Erythroblast (primary cell): Measurements from ENCODE around the gene DSCAM.

Experiments
- GATA1 ChIP-seq: IDR thresholded peaks from 2 replicates; pipeline ENCODE4 v1.6.1; 2011; ENCODE audit warnings: low read depth, mild to moderate bottlenecking, control low read depth, low read length, moderate library complexity
- POLR2A ChIP-seq: IDR thresholded peaks from 2 replicates; pipeline ENCODE4 v1.6.1; 2011; ENCODE audit warnings: mild to moderate bottlenecking, low read length

- TF ChIP-seq POLR2A (no peak), GATA1 (no peak)
Measured at GRCh38 chr21:40707656-40708244, 139.2 kb downstream of the DSCAM start.
